ENCODE data around the gene CPT1B. TPM values are rescaled to one million over a fixed set of nuclear protein-coding genes. Genes with fewer than 3 reads are reported as not detected.

CPT1B gene
- total and polyA plus RNA-seq, 2 donors (not counting 3 experiments of a cell fraction or from before 2014, with no cell fraction given) = 7.1 TPM

DNA sequence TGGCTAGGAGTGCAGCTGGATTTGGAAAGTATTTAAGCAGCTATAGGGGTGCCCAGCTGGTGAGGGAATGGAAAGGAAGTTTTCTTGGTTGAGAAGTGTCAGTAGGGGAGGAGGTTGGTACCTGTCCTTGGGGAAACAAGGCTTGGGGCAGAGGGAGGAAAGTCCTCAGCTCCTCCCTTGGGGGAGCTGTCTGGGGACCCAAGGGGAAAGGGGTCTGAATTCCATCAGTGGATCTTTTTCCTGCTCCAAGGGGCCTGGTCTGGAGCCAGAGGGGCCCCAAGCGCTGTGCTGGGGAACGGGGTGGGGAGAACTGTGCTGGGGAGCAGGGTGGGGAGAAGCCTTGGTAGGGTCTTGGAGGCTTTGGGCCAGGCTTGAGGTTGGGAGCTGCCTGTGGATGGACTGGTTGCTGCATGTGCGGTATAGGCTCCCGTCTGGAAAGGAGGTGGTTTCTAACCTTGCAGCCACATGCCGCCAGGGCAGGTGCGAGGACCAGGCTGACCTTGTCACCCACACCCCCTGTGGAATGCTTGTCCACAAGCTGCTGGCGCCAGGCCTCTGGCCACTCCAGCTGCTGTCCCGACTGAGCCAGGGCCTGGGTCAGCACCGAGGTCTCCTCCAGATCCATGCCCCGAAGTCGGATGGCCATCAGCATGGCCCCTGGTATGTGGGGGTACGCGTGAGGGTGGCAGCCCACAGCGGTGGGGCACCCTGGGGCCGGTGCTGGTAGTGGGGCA is 49.4 kb downstream of the CPT1B start:
- no peak overlapping the region for H3K27ac ChIP-seq (ENCODE audit: insufficient read depth, low read depth, low read length)
- no peak for DNase-seq (ENCODE audit: low read depth, low spot score)
- ChIA-PET POLR2A (no interaction called here), CTCF (interaction anchor here (1.5 kb wide), 1 partner anchor 34 kb away, joined by 3 read pairs; the partner anchor contains the start of gene SYCE3)
- BruUV-seq (replicated peaks) = no TSS peak
- no peaks in the 10 kb centered on the region for H3K9me1 ChIP-seq (replicated peaks; ENCODE audit: control insufficient read depth, extremely low read depth, insufficient read depth, low read length)
- H3K4me1 ChIP-seq (ENCODE audit: control insufficient read depth, extremely low read depth, insufficient read depth, low read length) = peaks cover 30% of the 10 kb centered on the region
- intact Hi-C loops (cut with micrococcal nuclease) = no loop called here
- no peak overlapping the region for H2AFZ ChIP-seq (ENCODE audit: low read depth, low read length)
- H4K20me1 ChIP-seq (replicated peaks; ENCODE audit: control insufficient read depth, extremely low read depth, insufficient read depth, low read length) = no peaks in the 10 kb centered on the region
- H3K9ac ChIP-seq (replicated peaks; ENCODE audit: extremely low read depth, insufficient read depth, low read length) = no peak overlapping the region
- H3K79me2 ChIP-seq (ENCODE audit: control insufficient read depth, insufficient read depth, low read length) = peaks cover 9% of the 10 kb centered on the region
- FAIRE-seq = no peak
- peak; percentile 29 for TF ChIP-seq POLR2AphosphoS5 (IDR thresholded peaks at IDR 0.05; ENCODE audit: insufficient read depth, low read depth, low read length)
- TF ChIP-seq GATA2 (IDR thresholded peaks at IDR 0.05; ENCODE audit: insufficient read depth, insufficient read length, low read depth, low read length) = no peak
- H3K4me3 ChIP-seq (replicated peaks in 1 of 3; ENCODE audit: insufficient read depth in 1 of 3, low read depth in 1 of 3, low read length in 3 of 3) = no peak overlapping the region
- dilution Hi-C loops (cut with MboI; ENCODE audit: extremely low pct_ligation_motif_present, low sequenced_read_pairs) = no loop called here
- no peak overlapping the region for H3K4me2 ChIP-seq (ENCODE audit: insufficient read depth, low read length)
- H3K9me3 ChIP-seq (replicated peaks; ENCODE audit: control insufficient read depth, insufficient read depth, low read length) = no peaks in the 10 kb centered on the region
- H3K36me3 ChIP-seq (ENCODE audit: control insufficient read depth in 2 of 2, extremely low read depth in 1 of 2, insufficient read depth in 2 of 2, low read length in 2 of 2) = peaks cover 0 to 2% of the 10 kb centered on the region in 2 experiments
- peaks cover 3 to 13% of the 10 kb centered on the region in 2 experiments for H3K27me3 ChIP-seq (ENCODE audit: control insufficient read depth in 2 of 2, insufficient read depth in 2 of 2, low read length in 2 of 2)

DNA sequence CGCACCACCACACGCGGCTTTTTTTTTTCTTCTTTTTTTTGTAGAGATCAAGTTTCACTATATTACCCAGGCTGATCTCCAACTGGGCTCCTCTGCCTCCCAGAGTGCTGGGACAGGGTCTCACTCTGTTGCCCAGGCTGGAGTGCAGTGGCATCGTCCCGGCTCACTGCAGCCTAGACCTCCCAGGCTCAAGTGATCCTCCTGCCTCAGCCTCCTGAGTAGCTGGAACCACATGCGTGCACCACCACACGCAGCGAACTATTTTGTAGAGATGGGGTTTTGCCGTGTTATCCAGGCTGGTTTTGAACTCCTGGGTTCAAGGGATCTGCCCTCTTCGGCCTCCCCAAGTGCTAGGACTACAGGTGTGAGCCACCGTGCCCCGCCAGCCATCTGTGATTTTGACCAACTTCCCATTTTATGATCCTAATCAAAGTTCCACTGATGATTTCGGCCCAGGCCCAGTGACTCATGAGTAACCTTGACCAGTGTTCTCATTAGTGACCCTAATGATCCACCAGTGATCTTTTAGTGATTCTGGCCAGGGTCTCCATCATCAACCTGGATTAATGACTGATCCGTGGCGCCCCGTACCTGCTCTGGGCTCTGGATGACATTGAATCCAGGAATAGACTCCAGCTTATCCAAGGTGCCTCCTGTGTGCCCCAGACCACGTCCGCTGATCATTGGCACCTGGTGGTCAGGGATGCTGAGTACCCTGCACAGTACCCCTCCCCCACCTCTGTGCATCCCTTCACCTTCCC is 50.1 kb downstream of the CPT1B start:
- Histone ChIP-seq H4K20me1 (replicated peaks; ENCODE audit: control insufficient read depth, extremely low read depth, insufficient read depth, low read length) (no peaks in the 10 kb centered on the region), H3K27ac (ENCODE audit: insufficient read depth, low read depth, low read length) (no peak overlapping the region), H3K79me2 (ENCODE audit: control insufficient read depth, insufficient read depth, low read length) (peaks cover 10% of the 10 kb centered on the region), H3K4me2 (ENCODE audit: insufficient read depth, low read length) (no peak overlapping the region), H3K9me1 (replicated peaks; ENCODE audit: control insufficient read depth, extremely low read depth, insufficient read depth, low read length) (no peaks in the 10 kb centered on the region), H3K9ac (replicated peaks; ENCODE audit: extremely low read depth, insufficient read depth, low read length) (no peak overlapping the region), H3K27me3 (ENCODE audit: control insufficient read depth in 2 of 2, insufficient read depth in 2 of 2, low read length in 2 of 2) (peaks cover 3 to 13% of the 10 kb centered on the region in 2 experiments), H3K4me1 (ENCODE audit: control insufficient read depth, extremely low read depth, insufficient read depth, low read length) (peaks cover 30% of the 10 kb centered on the region), H3K4me3 (replicated peaks in 1 of 3; ENCODE audit: insufficient read depth in 1 of 3, low read depth in 1 of 3, low read length in 3 of 3) (no peak overlapping the region), H2AFZ (ENCODE audit: low read depth, low read length) (no peak overlapping the region), H3K9me3 (replicated peaks; ENCODE audit: control insufficient read depth, insufficient read depth, low read length) (no peaks in the 10 kb centered on the region), H3K36me3 (ENCODE audit: control insufficient read depth in 2 of 2, extremely low read depth in 1 of 2, insufficient read depth in 2 of 2, low read length in 2 of 2) (peaks cover 0 to 7% of the 10 kb centered on the region in 2 experiments)
- dilution Hi-C loops (cut with MboI; ENCODE audit: extremely low pct_ligation_motif_present, low sequenced_read_pairs) (no loop called here), intact Hi-C loops (cut with micrococcal nuclease) (no loop called here)
- TF ChIP-seq MYC (IDR thresholded peaks at IDR 0.05; ENCODE audit: low read depth, low read length) (no peak), JUN (IDR thresholded peaks at IDR 0.05; ENCODE audit: borderline replicate concordance, insufficient read depth, insufficient read length, low read depth) (no peak), POLR2AphosphoS5 (IDR thresholded peaks at IDR 0.05; ENCODE audit: insufficient read depth, low read depth, low read length) (no peak), GATA2 (IDR thresholded peaks at IDR 0.05; ENCODE audit: insufficient read depth, insufficient read length, low read depth, low read length) (no peak), POLR2A (IDR thresholded peaks at IDR 0.05; ENCODE audit: low read depth, low read length) (no peak), FOS (IDR thresholded peaks at IDR 0.05; ENCODE audit: borderline replicate concordance, insufficient read depth, low read length) (no peak)
- TF ChIP-seq, protein P1, sequence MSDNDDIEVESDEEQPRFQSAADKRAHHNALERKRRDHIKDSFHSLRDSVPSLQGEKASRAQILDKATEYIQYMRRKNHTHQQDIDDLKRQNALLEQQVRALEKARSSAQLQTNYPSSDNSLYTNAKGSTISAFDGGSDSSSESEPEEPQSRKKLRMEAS (IDR thresholded peaks at IDR 0.05; ENCODE audit: insufficient read depth, insufficient read length) = no peak
- TF ChIP-seq, protein P2, sequence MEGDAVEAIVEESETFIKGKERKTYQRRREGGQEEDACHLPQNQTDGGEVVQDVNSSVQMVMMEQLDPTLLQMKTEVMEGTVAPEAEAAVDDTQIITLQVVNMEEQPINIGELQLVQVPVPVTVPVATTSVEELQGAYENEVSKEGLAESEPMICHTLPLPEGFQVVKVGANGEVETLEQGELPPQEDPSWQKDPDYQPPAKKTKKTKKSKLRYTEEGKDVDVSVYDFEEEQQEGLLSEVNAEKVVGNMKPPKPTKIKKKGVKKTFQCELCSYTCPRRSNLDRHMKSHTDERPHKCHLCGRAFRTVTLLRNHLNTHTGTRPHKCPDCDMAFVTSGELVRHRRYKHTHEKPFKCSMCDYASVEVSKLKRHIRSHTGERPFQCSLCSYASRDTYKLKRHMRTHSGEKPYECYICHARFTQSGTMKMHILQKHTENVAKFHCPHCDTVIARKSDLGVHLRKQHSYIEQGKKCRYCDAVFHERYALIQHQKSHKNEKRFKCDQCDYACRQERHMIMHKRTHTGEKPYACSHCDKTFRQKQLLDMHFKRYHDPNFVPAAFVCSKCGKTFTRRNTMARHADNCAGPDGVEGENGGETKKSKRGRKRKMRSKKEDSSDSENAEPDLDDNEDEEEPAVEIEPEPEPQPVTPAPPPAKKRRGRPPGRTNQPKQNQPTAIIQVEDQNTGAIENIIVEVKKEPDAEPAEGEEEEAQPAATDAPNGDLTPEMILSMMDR (IDR thresholded peaks at IDR 0.05; ENCODE audit: extremely low read depth in 1 of 2, insufficient read depth in 1 of 2, low read depth in 1 of 2, low read length in 2 of 2) = no peak
- POLR2A ChIA-PET = no interaction called here
- CTCF ChIA-PET = interaction anchor here (0.7 to 1.5 kb wide), 3 partner anchors 13 to 34 kb away, joined by 3 read pairs; partner anchors contain the start of genes LMF2, NCAPH2 and SYCE3
- no TSS peak for BruUV-seq (replicated peaks)
- FAIRE-seq (no peak), DNase-seq (ENCODE audit: low read depth, low spot score) (no peak)

All from endothelial cell of umbilical vein (primary cell).